ENCODE measurements around the gene RPH3AL.

The RPH3AL gene

GRCh38 chr17:193841-194806 is 158.5 kb downstream of the RPH3AL start:
- no peak for DNase-seq

GRCh38 chr17:193426-193810 is 159.2 kb downstream of the RPH3AL start:
- DNase-seq = no peak

DNA sequence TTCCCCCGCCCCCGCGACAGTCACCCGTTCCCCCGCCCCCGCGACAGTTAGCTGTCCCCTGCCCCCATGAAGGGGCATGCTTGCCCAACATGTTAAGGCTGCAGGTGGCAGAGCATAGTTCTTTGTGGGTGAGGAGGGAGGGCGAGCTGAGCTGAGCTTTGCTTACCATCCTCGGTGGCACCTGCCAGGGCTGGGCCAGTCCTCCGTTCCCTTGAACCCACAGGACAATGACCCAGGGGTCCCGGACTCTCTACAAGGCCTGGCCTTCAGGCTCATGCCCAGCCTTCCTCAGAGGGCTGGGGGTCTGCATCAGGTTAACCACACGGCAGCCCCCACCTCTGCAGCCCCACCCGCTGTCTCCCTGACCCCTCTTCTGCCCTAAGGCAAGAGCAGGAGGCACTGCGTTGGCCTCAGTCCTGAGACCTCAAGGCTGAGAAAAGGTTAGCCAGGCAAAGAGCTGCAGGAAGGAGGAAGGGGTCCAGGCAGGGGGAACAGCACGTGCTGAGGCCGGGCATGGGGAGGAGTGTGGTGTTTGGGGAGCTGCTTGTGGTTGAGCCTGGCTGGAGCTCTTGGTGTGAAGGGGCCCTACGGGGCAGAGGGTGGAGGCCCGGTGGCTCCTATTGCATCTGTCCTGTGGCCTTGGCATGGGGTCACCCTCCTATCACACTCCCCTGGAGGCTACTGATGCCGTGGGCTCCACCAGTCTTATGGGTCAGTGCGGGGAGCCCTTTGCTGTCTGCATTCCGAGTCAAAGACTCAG is 159.8 kb downstream of the RPH3AL start:
- DNase-seq = no peak

GRCh38 chr17:189444-189843 is 163.2 kb downstream of the RPH3AL start:
- DNase-seq = no peak

DNA sequence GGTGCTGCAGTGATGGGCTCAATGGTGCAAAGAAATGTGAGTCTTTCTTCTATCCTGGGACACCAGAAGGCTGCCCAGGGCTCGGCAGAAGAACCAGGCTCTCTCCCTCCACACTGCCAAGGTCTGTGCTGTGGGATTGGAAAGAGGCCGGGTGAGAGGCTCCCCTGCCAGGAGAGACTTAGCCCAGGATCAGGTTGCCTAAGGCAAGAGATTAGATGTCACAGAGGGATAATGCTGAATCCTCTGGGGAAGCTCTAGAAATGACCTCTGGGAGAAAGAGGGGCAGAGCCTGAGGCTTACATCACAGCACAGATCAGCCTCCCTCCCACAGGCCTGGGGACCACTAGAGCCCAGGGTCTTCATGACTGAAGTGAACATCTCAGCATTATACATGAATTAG is 165.5 kb downstream of the RPH3AL start:
- no peak for DNase-seq

GRCh38 chr17:185445-186138 is 167.0 kb downstream of the RPH3AL start:
- DNase-seq = no peak

DNA sequence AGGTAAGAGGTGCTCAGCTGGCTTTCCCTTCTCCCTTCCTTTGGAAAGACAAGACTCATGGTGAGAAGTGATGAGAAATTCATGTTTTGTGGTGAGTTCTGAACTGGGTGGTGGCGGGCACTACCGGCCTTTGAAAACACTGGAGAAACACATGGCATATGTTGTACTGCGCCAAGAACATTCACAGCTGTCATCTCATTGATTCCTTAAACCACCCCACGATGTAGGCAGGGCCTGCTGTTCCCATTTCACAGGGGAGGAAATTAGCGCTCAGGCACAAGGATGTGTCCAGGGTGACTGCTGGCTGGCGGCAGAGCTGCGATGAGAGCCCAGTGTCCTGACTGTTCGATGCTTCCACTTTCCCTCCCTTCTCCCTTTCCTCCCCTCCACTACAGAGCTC is 169.6 kb downstream of the RPH3AL start:
- DNase-seq = no peak

- DNase-seq = no peak
Observed at GRCh38 chr17:182050-182751, 170.4 kb downstream of the RPH3AL start.

DNA sequence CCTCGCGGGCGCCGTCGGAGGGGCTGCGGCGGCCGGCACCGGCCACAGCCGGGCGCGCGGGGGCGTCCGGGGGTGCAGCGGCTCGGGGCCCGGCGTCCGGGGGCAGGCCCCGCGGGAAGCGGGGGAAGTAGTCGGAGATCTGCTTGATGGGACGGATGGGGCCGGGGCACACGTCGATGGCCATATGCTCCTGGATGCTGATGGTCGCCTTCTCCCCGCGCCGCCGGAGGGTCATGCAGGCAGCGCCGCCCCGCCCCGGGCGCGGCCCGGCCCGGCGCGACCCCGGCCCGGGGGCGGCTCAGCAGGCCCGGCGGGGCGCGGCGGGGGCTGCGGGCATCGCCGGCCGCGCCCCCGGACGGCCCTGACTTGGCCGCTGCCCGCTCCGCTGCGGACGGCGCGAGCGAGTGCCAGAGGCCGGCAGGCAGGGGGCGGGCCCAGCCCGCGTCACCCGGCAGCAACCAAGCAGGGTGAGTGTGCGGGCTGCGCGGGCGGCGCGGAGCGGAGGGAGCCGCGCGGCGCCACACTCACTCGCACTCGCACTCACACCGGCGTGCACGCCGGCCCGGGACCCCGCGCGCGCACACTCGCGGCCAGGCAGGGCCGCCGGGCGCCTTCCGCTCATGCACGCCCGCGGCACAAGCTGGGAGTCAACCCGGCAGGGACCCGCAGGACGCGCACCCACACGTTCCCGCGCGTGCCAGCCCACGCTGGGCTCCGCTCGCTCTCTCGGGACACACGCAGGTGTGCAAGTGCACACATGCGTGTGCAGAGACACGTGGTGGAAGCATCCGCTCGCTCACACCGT is 171.2 kb downstream of the RPH3AL start, which contains the start of gene DOC2B:
Gene DOC2B, minus strand, starts transcription at position 406 of the 805 bp plus-strand sequence. Its CDS starts 171 bp downstream, at position 235.
- DNase-seq = no peak

DNA sequence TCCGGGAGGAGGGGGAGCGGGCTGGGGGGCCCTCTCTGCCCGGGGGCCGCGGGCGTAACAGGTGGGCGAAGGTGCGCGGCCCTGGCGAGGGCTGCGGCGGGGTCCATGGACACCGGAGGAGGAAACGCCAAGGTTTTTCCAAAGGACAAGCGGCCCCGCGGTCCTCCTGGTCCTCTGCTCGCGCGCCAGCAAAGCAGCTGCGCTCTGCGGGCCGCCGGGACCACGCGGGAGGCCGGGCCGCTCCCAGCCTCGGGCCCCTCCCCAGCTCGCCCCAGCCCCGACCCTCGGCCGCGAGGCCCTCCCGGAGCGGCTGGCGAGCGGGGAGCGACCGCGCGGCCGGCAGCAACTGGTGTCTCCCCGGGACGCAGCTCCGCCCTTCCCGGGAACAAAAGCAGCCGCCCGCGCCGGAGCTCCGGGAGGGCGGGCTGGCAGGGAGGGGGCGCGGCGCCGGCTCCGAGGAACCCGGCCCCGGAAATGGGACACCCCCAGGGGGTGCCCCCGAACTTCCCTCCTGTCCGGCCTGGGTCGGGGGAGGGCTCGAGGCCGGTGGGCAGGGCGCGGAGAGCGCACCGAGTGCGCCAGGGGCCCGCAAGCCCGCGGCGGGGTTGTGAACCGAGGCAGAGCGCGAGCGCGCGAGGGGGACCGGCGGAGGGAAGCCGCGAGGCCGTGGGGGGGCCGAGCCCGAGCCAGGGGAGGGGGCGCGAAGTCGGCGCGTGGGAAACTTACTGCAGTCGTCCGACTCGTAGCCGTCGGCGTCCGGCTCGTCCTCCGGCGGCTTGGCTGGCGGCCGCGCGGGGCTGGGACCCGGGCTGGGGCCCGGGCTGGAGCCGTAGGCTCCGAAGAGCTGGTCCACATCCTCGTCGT is 172.0 kb downstream of the RPH3AL start:
- DNase-seq = no peak

DNA sequence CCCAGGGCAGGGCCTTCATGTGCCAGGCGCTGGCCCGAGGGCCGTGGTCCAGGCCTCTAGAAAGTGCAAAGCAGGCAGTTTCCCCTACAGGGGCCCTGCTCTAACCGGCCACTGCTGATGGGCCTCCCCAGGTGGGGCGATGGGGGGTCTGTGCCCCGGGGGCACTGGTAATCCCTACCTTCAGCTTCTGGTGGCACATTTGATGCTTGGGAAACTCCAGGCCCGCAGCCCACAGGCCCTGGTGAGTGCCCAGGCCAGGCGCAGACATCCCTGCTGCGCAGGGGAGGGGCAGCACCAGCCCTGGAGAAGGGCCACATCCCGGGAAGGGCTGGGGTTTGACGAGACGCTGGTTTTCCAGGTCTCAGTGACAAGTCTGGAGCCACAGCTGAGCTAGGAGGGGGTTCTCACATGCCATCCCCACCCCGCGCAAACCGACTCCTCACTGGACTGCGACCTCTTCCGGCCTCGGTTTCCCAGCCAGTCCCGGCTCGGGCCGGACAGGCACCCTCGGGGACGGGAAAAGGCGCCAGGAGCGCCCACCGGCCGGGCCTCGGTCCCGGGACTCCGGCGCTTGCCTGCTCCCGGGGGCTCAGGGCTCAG is 172.7 kb downstream of the RPH3AL start:
- DNase-seq = no peak

- DNase-seq = no peak
Observed at GRCh38 chr17:179066-179432, 173.6 kb downstream of the RPH3AL start.

DNA sequence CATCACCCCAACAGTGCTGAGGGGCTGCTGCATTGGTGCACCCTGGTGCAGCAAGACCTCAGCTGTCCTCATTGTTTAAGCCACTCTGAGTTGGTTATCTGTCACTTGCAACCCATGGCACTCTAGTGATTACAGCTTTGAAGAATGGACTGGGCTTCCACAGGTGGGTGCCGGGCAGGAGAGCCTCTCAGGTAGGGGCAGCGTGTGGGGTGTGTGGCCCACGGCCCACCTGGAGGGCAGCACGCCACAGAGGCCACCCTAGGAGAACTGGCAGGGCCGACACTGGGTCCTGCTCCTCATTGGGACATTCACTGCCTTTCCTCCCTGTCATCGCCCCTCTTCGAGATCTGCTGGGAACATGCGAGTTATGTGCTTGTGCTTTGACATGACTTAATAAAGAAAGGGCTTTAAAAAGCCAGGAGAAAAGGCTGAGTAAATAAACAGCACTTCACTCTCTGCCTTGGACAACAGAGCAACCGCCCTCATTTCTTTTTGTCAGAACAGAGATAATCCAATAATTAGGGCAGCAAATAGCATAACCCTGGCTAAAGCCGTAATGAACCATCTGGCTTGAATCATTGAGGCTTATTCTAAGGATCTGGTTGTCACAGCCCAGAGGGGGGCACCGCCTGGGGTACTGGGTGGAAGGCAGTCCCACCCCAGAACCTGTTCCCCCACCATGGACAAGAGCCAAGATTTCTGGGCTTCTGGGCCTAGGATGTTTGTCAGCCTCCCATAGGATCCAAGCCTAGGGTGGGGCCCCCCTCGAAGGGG is 174.1 kb downstream of the RPH3AL start:
- no peak for DNase-seq

DNA sequence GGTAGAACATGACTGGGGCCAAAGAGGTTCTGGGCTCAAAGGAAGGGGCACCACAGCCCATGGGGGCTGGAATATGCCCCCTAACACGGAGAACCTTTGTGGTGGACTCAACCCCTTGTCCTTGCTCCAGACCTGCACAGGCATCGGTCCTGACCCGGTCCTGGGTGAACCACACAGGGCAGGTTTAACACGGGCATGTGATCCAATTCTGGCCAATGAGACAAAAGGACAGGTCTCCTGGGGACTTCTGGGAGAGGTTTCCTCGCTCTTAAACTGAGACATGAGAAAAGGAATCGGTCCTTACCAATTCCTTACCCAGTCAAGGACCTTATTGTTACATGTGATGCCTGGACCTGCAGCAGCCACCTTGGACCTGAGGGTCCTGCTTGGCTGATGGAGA is 174.8 kb downstream of the RPH3AL start:
- no peak for DNase-seq

- DNase-seq = no peak
Observed at GRCh38 chr17:177155-177554, 175.5 kb downstream of the RPH3AL start.

DNA sequence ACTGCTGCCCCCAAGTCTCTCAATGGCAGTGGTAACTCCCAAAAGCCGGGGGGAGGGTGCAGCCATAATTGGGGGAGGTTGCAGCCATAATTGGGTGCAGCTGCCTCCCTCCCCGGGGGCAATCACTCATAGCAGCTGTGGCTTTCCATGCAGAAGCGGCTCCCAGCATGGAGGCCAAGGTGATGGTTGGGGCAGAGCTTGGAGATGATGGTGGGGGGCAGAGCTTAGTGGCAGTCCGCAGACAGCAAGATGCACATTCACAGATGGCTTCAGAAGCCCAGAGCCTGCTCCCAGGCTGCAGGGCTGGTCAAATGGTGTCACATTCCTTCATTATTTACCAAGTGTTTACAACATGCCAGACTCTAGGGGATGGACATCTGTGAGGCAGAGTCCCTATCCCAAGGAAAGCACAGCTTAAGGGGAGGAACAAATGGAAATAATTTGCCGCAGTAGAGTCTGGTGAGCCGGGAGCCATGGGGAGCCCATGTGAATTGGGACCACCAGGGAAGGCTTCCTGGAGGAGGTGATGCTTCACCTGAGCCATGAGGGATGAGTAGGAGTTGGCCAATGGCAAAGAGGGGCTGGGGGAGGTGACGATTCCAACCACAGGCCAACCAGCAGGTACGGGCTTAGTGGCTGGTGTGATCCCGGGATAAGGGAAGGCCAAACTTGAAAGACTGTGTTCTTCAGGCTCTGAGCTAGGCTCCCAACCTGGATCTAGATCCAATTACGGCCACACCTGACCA is 179.3 kb downstream of the RPH3AL start:
- DNase-seq = no peak

DNA sequence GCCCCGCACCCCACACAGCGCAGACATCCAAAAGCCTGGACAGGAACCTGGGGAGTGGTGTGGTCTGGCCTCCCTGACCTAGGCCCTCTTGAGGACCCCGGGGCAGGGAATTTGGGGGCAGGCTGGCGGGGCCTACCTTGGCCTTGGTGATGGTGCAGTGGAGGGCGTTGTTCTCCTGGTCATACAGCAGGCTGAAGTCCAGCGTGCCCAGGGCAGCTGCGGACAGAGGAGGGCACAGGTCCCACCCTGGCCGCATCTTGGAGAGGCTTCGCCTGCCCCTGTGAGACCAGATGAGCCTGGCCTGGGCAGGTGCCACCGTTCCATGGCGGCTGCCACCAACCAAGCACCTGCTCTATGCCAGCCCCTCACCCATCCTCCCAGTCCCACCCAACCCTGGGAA is 180.2 kb downstream of the RPH3AL start:
- DNase-seq = no peak

- no peak for DNase-seq
Observed at GRCh38 chr17:171871-172270, 180.7 kb downstream of the RPH3AL start.

DNA sequence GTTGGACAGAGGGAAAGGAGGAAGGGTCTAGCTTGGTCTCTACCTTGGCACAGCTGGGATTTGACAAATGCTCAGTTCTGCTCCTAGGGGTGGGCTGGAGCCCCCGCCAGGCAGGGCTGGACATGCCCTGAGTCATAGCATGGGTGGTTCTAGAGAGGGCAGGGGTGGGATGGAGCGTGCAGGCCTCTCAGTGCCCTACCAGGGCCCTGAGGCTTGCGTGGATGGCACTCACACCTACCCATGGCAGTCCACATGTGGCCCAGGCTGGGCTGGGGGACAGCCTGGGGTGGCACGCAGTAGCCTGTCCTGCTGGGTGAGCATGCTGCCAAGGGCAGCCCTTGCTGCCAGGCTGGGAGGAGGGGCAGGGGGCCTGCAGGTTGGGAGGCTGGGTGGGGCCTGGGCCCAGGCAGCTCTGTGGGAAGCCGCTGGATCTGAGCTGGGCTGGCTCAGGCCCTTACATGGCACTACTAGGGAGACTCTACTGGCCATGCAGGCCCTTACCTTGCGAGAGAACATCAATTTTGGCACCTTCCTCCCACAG is 182.4 kb downstream of the RPH3AL start:
- no peak for DNase-seq
